ENCODE data around the gene SLC27A6.
"Not testable (repeated sequence)": the region's sequence is repeated elsewhere in the genome, so short reads cannot be mapped to it uniquely, and the experiment has no call there.

Gene SLC27A6, protein sequence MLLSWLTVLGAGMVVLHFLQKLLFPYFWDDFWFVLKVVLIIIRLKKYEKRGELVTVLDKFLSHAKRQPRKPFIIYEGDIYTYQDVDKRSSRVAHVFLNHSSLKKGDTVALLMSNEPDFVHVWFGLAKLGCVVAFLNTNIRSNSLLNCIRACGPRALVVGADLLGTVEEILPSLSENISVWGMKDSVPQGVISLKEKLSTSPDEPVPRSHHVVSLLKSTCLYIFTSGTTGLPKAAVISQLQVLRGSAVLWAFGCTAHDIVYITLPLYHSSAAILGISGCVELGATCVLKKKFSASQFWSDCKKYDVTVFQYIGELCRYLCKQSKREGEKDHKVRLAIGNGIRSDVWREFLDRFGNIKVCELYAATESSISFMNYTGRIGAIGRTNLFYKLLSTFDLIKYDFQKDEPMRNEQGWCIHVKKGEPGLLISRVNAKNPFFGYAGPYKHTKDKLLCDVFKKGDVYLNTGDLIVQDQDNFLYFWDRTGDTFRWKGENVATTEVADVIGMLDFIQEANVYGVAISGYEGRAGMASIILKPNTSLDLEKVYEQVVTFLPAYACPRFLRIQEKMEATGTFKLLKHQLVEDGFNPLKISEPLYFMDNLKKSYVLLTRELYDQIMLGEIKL

DNA sequence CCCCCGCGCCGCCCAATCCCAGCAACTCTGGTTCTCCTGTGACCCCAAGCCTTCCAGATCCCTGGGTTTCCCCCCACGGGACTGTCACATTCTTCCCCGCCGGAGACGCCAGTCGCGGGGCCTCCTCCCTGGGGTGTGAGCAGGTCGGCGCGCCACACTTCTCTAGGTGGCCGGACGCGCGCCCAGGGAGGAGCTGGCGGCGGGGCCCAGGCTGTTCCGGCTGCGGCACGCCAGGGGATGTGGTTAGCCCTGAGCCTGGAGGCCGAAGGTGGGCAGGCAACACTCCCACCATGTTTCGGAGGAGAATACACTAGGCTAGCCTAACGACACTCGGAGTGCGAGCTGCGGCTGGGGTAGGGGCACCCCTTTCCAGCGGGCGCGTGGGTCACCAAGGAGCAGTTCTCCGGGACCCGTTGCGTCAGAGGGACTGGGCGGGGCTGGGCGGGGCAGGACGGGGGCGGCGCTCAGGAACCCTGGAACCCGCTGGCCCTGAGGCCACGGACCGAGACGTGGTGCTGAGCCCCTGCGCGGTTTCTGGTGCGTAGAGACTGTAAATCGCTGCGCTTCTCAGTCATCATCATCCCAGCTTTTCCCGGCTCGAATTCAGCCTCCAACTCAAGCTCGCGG is at the start of gene SLC27A6:
SLC27A6 (plus strand) TSS at position 478 of the 627 bp plus-strand sequence. CDS start 650 bp downstream, outside the sequence.
- DNase-seq (ENCODE audit: low read depth) = no peak
- peak within 1 kb of the TSS; percentile 30 for H3K4me3 ChIP-seq (replicated peaks; ENCODE audit: low read depth, low read length)
- TF ChIP-seq, protein P1, sequence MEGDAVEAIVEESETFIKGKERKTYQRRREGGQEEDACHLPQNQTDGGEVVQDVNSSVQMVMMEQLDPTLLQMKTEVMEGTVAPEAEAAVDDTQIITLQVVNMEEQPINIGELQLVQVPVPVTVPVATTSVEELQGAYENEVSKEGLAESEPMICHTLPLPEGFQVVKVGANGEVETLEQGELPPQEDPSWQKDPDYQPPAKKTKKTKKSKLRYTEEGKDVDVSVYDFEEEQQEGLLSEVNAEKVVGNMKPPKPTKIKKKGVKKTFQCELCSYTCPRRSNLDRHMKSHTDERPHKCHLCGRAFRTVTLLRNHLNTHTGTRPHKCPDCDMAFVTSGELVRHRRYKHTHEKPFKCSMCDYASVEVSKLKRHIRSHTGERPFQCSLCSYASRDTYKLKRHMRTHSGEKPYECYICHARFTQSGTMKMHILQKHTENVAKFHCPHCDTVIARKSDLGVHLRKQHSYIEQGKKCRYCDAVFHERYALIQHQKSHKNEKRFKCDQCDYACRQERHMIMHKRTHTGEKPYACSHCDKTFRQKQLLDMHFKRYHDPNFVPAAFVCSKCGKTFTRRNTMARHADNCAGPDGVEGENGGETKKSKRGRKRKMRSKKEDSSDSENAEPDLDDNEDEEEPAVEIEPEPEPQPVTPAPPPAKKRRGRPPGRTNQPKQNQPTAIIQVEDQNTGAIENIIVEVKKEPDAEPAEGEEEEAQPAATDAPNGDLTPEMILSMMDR (IDR thresholded peaks at IDR 0.05; ENCODE audit: low read length, missing control alignments) = no peak

DNA sequence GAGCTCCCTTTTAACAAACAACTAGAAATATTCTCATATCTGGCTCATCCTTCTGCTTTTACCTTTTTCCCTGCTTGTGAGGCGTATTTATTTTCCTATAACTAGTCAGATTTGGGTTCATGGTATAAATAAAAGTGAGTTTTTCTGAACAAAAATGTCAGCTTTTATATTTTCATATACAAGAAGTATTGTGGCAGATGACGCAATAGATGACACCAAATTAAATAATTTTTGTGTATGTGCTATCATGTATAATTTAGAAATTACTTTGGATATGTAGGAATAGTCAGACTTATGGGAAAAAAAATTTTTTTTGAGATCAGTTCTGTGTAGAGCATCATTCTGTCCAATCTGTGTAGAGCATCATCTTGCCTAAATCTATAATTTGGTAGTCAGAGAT is 45.7 kb upstream of the SLC27A6 start:
- DNase-seq (ENCODE audit: low read depth) = no peak
- TF ChIP-seq, protein P1 (IDR thresholded peaks at IDR 0.05; ENCODE audit: low read length, missing control alignments) = no peak
- no peak overlapping the region for H3K4me3 ChIP-seq (replicated peaks; ENCODE audit: low read depth, low read length)

DNA sequence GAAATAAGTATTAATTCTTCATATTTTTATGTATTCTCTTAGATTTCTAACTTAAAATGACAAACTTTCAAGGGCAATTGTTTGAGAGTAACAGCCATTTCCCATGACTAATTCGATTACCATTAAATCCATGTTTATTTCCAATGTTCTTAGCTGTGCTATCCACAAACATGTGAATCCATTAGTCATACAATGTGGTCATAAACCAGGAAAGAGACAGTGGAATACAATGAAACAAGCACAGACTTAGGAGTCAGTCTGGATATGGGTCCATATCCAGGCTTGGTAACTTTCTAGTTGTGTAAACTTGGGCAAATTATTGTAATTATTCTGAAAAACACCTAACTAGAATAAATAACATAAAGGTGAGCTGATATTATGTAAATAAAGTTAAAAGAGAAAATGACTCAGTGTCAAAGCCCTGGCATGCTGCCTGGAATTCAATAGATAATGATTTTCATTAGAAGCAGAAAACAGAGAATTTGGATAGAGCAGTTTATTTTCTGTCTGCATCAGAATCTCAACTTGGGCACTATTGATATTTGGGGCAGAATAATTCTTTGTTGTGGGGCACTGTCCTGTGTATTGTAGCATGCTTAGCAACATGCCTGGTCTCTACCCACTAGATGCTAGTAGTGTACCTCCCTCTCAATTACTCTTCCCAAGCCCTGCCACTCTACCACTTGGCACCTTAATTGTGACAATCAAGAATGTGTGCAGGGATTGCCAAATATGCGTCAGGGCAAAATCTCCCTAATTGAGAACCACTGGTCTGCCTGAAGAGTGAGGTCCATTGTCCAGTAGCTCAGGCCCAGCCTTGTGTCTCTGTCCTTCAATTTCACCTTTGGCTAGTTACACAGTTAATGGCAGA is 44.7 kb upstream of the SLC27A6 start:
- DNase-seq (ENCODE audit: low read depth) = peak; percentile 80
- TF ChIP-seq, protein P1 (IDR thresholded peaks at IDR 0.05; ENCODE audit: low read length, missing control alignments) = no peak
- no peak overlapping the region for H3K4me3 ChIP-seq (replicated peaks; ENCODE audit: low read depth, low read length)

DNA sequence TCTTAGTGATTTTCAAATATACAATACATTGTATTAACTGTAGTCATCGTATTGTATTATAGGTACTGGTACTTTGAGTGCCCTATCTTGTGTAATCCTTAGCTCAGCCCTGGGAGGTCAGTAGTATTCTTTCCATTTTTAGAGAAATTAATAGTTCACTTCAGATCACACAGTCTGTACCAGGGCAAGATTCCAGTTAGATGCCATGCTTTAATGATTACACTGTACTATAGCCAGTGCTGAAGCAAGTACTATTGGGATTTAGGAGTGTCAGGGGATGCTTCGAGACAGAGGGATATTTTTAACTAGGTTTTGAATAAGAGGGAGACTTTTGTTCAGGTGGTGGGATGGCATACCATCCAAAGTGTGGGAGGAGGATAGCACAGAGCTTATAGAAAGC is 41.0 kb upstream of the SLC27A6 start:
- H3K4me3 ChIP-seq (replicated peaks; ENCODE audit: low read depth, low read length) = no peak overlapping the region
- TF ChIP-seq, protein P1 (IDR thresholded peaks at IDR 0.05; ENCODE audit: low read length, missing control alignments) = no peak
- no peak for DNase-seq (ENCODE audit: low read depth)

DNA sequence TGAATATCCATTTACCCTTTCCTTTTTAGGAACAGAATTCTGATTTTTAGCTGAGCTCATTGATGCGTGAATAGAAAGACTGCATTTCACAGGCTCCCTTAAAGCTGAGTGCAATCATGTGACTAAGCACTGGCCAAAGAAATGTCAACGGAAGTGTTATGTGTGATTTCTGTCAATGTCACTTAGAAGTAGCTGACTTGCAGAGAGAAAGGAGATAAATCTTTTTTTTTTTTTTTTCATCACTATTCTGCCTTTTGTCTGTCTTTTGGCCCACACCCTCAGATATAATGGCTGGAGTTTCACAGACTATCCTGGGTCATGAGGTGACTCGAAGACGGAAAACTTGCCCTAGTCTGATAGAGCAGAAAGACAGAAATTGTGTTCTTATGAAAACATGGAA is 39.3 kb upstream of the SLC27A6 start:
- TF ChIP-seq, protein P1 (IDR thresholded peaks at IDR 0.05; ENCODE audit: low read length, missing control alignments) = no peak
- H3K4me3 ChIP-seq (replicated peaks; ENCODE audit: low read depth, low read length) = no peak overlapping the region
- no peak for DNase-seq (ENCODE audit: low read depth)

DNA sequence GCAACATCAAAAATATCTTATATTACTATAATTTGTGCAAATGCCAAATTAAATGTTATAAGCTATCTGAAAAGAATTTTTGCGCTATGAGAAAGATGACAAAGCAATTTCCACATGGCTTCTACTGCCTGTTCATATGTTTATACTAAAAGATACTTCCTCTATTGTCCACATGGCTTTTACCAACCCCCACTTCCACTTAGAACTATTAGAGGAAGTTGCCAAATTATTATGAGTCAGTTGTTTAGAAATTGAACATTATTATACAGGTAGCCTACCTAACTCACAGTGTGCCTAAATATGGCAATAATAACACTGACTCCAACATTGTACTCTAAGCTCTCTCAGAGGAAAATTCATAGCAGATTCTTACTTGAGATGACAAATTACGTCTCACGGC is 37.6 kb upstream of the SLC27A6 start:
- TF ChIP-seq, protein P1 (IDR thresholded peaks at IDR 0.05; ENCODE audit: low read length, missing control alignments) = no peak
- peak; percentile 20 for DNase-seq (ENCODE audit: low read depth)
- no peak overlapping the region for H3K4me3 ChIP-seq (replicated peaks; ENCODE audit: low read depth, low read length)

DNA sequence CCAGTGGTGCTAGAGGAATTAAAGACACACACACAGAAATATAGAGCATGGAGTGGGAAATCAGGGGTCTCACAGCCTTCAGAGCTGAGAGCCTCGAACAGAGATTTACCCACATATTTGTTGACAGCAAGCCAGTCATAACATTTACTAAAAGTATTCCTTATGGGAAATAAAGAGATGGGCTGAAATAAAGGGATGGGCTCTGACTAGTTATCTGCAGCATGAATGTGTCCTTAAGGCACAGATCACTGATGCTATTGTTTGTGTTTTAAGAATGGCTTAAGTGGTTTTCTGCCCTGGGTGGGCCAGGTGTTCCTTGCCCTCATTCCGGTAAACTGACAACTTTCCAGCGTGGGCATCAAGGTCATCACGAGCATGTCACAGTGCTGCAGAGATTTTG is 33.1 kb upstream of the SLC27A6 start:
- not testable (repeated sequence) for H3K4me3 ChIP-seq (replicated peaks; ENCODE audit: low read depth, low read length); DNase-seq (ENCODE audit: low read depth)

DNA sequence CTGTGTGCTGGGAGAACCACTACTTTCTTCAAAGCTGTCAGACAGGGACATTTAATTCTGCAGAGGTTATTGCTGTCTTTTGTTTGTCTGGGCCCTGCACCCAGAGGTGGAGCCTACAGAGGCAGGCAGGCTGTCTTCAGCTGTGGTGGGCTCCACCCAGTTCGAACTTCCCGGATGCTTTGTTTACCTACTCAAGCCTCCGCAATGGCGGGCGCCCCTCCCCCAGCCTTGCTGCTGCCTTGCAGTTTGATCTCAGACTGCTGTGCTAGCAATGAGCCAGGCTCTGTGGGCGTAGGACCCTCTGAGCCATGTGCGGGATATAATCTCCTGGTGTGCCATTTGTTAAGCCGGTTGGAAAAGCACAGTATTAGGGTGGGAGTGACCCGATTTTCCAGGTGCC is 22.2 kb upstream of the SLC27A6 start:
- H3K4me3 ChIP-seq (replicated peaks; ENCODE audit: low read depth, low read length); DNase-seq (ENCODE audit: low read depth): not testable (repeated sequence)
